Activated T-cell treated with anti-CD3 and anti-CD28 coated beads for 24 hours (primary cell): ENCODE results near the gene RAD9A.

ENCODE experiments used
- DNase-seq: peaks from one replicate; pipeline ENCODE4 v3.0.0-alpha.2; 2020; ENCODE audit warnings: low read depth

The RAD9A gene

DNA sequence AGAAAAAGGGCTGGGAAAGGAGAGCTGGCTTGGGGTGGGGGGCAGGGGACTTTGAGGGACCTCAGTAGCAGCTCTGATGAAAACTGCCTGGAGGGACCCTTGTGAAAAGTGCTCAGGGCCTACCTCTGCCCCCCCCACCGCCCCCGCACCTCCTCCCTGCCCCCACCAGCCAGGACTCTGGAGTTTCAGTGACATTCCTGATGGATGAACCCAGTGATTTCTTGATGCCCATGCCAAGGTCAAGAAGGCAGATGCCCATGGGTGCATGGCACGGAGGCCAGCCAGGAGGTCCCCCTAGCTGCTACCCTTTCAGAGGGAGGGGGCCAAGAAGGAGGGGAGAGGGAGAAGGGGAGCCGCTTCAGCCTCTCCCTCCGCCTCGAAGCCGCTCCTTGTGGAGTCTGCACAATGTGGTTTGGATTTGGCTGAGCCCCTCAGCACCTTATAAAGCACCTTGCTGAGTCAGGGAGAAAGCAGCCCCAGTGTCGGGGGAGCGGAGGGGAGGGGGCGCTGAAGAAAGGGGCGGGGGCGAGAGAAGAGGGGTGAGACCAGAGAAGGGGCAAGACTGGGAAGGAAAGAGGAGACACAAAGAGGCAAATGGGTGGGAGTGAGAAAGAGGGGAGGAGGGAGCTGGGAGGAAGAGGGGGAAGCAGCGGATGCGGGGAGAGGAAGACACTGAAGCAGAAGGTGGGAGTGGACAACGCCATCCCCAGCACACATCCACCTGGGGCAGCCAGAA lies 16.3 kb upstream of the RAD9A start:
- DNase-seq = no peak

DNA sequence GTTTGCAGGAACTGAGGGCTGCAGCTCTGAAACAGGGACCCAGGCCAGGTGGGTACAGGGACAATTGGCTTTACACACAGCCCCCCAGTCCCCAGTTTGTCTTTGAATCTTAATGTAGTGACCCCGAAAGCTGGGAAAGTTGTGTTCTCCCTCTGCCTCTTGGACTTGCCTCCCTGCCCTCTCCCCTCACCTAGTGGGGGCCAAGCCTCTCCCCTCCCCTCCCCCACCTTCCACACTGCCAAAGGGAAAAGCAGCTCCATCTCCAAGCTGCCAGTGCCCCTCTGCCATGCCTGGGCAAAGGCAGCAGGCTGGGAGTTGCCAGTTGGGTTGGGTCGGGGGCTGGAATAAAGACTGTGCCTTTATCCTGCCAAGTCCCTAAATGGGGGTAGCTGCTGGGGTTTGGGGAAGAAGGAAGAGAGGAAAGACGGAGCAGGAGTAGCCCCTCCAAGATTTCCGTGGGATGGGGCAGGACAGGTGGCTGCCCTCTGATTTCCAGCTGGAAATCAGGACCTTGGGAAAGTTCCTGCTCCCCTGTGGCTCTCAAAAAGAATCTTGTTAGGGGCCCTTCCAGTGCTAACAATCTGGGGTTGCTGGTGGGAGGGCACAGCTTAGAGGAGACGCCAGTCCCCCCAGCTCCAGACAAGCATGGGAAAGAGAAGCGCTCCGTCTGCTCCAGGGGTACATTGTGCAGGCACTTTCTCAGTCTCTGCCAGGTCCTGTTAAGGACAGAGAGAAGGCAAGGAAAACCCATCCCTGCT lies 15.5 kb upstream of the RAD9A start:
- no peak for DNase-seq

DNA sequence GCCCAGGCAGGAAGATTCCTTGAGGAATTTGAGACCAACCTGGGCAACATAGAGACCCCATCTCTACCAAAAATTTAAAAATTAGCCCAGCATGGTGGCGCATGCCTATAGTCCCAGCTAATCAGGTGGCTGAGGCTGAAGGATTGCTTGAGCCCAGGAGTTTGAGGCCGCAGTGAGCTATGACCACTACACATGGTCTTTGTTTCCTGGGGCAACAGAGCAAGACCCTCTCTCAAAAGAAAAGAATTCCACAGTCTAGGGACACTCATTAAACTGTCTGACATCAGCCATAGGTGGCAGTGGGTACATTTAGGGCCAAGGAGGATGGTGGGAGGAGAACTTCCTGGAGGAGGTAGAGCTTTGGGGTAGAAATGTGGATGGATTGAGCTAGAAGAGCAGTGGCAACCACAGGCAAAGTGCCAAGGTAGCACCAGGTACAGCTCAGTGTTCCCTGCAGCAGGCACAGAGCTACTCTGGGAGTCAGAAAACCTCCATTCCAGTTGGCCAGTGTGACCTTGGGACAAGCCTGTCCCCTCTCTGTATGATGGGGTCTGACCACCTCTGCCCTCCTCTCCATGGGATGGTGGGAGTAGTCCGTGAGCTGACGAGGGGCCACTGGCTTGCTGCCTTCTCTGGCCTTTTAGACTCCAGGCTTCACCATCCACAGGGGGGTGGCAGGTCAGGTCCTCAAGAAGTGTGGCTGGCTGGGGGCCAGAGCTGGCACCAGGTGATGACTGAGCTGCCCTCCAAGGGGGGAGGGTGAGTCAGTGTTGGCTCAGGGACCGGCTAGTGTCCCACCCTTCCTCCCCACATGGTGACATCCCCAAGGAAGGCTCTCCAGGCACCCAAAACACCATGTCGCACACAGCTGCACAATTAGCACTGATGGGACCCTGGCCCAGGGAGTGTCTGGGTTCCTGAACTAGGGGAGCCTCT lies 14.6 kb upstream of the RAD9A start:
- no peak for DNase-seq

DNA sequence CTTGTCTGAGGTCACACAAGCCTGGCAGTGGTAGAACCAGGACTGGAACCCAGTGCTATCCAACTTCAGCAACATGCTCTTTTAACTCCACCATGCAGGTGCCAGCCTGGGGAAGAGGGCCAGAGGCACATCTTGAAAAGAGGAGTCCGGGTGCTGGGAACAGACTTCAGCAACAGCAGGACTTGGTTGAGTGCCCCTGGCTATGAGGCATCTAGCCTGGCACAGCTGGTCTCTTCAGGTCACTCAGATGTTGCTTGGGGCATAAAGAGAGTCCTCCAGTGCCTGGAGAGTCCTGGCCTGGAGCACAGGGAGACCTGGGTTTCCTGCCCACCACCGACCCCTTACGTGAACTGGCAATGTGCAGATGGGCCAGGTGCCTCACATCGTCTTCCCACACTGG lies 13.2 kb upstream of the RAD9A start:
- no peak for DNase-seq

DNA sequence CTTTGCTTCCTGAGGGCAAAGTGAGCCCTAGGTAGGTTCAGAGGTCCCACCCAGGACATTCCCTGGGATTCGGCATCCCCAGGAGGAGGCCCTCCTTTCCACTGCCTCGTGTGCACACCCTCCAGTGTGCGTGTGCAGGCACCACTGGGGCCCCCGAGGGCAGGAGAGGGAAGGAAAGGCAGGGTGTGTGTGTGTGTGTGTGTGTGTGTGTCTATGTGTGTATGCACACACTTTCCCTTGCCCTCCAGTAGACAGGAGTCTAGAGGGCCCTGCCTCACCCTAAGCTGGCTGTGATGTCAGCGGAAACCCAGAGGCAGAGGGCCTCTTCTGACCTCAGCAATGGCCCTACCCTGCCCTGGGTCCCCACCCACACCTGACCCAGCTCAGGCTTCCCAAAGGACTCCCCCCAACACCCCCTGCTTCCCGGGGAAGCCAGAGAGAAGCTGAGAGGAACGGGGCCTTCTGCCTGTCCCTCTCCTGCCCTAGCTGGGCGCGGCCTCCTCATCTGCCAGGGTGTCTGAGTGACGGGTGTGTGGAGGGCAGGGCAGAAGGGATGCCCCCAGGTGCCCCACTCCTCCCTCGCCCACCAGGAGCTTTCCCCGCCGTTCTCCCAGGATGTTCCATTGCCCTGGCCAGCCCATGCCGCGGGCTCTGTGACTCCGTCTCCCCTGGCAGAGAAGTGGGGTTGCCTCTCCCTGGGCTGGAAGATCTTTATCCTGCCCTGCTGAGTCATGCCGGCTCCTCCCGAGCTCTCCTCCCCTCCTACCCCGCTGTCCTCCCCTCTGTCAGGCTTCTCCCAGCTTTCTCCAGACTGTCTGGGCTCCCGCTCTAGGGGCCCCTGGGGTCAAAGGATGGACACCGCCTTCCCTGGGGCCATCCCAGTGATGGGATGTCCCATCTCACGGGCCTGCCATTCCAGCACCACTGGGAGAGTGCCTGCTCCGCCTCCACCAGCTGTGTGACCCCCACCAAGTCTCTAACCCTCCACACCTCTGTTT lies 12.4 kb upstream of the RAD9A start:
- DNase-seq = no peak

DNA sequence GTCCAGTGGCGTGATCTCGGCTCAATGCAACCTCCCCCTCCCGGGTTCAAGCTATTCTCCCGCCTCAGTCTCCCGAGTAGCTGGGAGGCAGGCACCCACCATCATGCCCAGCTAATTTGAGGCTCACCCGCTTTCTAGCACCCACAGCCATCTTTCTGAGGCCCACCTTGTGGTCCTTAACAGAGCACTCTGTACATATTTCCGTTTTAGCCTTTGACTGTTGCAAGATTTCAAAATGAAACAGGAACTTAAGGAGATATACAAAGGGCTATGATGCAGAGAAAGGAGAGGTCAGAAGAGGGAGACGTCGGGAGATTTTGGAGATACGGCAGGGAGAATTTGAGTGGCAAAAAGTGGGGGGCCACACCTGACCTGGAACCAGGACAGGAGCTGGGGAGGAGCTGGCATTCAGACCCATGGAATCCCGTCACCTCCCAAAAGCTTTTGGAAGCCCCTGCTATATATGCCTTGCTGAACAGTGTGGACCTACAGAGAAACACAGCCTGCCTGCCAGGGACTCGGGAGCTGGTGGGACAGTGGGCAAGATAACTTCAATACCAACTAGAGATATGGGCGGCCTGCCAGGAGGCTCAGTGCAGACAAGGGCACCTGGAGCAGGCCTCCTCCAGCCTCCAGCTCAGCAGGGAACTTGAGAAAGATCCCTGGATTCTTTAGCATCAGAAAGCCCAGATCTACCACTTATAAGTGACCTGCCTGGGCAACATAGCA lies 10.4 kb upstream of the RAD9A start:
- DNase-seq = no peak

DNA sequence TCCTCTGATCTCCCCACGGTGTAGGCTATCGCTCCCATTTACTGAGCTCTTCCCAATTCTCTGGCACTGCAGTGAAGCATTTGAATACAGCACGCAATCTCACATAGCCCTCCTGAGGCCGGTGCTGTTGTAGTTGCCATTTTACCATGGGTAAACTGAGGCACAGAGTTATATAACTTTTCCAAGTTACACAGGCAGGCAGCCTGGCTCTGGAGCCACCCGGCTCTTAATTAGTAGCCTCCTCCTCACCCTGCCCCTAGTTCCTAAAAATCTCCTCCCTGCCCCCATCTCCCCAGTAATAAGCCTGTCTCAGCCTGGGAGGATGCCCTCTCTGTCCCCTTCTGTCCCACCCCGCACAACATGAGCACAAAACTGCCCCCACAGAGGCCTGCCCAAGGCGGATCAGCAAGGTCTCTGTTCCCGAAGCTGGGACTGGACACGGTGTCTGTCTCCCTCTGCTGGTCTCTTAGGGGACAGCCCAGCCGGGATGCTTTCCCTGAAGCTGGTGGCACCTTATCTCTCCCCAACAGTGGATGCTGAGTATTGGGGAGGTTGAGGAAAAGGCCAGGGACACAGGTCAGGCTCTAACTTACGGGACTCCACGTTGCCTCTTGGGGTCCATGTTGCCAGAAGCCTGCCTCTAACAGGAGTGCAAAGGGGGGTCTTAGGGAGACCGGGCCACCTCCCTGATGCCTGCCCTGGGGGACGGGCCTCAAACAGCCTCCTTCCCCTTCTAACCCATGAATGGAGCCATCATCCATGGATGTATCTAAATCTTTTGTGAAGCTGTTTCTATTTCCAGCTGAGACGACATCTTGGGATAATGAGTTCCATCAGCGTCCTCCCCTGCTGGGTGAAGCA lies 9.3 kb upstream of the RAD9A start:
- DNase-seq = peak; percentile 79

DNA sequence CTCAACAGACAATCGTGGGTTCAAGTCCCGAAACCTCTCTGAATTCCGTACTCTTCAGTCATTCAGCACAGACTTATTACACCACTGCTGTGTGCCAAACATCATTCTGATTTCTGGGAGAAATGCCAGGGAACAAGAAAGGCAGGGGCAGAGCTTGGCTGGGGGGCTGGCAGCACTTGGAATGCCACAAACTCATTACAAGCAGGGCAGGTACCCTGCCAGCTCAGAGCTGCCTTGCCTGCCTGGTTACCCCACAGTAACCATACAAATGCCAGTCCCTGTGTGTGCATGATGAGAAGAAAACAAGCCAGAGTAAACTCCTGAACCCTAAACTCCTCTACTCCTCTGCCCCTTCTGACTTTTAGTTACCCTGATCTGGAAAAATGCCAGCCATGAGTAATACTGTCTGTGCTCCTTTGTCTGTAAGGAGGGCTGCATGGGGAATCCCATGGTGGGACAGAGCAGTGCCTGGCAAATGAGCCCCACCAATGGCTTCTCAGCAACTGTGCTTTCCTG lies 6.9 kb upstream of the RAD9A start:
- DNase-seq = no peak

DNA sequence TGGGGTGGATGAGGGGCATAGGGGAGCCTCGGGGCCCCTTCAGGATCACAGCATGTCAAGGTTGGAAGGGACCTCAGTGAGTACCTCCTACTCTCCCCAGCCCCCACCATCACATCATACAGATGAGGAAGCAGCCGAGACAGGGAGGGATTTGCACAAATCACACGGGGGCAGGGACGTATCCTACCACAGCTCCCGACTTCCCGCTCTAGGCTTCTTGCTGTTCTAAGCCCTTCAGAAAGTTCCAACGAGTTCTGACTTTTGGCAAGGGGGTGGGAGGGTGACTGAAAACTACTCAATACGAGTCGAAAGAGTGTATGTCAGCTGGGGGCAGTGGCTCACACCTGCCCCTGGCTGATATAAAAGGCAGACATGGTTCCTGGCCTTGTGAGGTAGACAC lies 4.7 kb upstream of the RAD9A start:
- DNase-seq = no peak

DNA sequence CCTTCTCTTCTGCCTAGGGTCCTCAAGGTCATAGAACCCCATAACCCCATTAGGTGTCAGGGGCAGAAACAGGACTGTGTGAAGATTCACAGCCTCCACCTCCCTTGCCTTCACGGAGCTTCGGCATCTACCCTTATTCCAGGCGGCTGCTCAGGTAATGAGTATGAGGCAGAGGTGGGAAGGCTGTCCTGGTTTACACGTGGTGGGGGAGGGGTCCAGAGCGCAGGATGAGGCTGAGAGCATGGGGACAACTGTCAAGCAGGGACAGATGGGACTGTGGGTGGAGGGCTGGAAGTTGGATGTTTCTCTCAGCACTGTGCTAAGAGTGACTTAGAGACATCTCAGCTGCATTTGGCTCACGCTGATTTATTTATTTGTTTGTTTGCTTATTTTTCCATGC lies 4.3 kb upstream of the RAD9A start:
- no peak for DNase-seq

DNA sequence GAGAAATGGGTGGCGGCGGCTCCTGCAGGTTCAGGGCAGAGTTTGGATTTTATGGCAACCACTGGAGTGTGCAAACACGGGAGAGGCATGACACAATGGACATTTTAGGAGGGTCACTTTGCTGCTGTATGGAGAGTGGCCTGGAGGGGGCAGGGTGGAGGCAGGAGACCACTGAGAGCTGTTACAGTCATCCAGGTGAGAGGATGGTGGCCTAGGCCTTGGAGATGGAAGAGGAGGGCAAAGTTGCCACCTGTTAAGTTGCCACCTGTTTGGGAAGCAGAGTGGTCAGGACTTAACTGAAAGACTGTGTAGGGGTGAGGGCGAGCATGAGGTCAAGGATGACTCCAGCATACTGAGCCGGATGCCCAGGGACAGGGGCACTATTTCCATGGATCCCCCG lies 2.3 kb upstream of the RAD9A start:
- DNase-seq = no peak

DNA sequence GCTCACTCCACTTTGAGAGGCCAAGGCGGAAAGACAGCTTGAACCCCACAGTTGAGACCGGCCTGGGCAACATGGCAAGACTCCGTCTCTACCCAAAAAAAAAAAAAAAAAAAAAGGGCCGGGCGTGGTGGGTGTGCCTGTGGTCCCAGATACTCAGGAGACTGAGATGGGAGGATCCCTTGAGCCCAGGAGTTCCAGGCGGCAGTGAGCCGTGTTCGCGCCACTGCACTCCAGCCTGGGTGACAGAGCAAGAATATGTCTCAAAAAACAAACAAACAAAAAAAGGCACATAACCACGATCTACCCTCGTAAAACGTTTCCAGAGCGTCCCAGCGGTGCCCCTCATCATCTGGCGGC lies 861 bp upstream of the RAD9A start:
- DNase-seq = no peak

DNA sequence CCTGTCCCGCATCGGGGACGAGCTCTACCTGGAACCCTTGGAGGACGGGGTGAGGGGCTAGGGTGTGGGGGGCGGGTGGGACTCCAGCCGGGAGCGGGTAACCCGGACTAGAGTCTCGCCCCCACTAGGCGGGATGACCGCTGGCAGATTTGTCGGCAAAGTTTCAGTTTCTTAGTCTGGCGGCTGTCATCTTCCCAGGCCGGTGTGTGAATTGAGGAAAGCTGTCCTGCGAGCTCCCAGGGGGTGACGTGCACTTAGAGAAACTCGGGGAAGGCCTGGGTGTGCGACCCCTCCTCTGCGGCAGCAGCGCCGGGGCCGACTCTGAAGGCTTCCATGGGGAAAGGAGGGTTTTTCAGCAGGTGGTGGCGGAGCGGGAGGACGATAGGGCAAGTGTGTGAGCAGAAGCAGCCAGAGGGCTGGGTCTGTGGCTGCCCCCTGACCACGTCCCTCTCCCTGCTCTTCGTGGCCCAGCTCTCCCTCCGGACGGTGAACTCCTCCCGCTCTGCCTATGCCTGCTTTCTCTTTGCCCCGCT lies 463 bp downstream of the RAD9A start:
- DNase-seq = no peak

DNA sequence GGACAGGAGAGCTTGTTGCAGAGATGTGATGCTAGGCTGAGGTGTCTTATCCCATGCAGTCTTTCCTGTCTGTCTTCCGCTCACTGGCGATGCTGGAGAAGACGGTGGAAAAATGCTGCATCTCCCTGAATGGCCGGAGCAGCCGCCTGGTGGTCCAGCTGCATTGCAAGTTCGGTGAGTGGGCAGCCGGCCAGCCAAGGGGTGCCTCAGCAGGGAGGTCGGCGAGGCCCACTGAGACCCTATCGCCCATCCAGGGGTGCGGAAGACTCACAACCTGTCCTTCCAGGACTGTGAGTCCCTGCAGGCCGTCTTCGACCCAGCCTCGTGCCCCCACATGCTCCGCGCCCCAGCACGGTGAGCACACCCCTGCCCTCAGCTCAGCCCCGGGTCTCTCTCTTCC lies 1.7 kb downstream of the RAD9A start:
- no peak for DNase-seq

DNA sequence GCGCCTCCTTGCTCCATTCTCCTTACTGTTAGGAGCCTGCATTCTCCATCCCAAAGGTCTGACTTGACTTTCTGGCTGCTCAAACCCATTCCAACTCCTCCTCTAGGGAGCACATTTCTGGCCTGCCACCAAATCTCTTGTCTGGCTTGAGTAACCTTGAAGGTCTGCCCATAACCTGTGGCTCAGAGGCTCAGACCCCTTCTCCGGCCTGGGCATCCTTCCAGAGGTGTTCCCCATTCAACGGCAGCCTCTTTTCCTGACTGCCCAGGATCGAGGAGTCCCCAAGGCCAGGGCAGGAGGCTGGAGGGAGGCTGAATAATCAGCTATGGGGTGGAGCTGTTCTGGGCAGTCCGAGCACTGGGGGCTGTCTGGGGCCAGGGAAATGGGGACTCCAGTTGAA lies 2.2 kb downstream of the RAD9A start:
- DNase-seq = no peak

DNA sequence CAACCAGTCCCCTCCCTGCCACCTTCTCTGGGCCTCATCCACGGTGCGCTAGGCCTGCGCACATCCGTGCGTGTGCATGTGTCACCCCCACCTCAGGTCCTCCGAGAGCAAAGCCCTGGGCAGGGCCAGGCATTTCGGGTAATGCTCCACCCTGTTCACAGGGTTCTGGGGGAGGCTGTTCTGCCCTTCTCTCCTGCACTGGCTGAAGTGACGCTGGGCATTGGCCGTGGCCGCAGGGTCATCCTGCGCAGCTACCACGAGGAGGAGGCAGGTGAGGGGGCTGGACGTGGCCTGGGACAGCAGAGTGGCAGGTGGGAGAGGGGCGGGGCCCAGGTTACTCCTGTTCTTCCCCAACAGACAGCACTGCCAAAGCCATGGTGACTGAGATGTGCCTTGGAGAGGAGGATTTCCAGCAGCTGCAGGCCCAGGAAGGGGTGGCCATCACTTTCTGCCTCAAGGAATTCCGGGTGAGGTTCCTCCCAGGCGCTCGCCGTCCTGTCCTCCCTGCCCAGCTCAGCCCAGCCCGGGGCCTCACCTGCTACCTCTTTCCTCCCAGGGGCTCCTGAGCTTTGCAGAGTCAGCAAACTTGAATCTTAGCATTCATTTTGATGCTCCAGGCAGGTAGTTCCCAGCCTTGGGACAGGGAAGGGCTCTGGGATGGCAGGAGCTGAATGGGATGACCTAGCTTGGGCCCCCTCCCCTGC lies 3.9 kb downstream of the RAD9A start:
- no peak for DNase-seq

DNA sequence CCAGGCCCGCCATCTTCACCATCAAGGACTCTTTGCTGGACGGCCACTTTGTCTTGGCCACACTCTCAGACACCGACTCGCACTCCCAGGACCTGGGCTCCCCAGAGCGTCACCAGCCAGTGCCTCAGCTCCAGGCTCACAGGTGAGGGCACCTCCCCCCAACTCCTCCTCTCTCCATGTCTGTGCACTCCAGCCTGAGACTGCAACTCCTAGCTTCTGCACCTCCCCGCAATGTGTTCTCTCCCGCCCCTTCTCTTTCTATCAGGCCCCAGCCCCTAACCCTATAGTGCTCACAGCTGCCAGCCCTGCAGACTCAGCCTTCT lies 4.4 kb downstream of the RAD9A start:
- no peak for DNase-seq

DNA sequence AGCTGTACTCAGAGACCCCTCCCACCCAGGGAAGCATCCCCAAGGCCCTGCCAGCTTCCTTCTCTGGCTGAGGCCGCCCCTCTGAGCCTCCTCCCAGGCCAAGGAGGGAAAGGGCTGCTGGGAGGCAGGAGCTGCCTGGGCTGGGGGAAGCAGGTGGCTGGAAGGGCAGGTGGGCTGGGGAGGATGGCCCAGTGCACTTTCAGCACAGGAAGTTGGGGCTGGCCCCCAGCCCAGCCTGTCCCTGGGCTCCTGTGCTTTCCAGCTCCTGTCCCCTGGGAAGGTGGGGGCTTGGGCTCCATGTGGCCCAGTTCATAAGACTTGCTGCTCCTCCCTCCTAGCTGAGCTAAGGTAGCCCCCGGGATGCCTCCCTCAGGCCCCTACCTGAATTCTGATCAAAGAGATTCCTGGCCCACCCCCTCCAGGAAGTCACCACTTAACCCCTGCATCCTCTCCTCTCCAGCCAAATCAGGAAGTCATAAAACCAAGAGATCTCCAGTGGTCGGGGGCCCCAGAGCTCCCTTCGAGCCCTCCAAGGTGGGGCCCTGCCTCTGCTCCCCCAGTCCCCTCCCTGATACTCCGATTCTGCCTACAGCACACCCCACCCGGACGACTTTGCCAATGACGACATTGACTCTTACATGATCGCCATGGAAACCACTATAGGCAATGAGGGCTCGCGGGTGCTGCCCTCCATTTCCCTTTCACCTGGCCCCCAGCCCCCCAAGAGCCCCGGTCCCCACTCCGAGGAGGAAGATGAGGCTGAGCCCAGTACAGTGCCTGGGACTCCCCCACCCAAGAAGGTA lies 5.0 kb downstream of the RAD9A start:
- no peak for DNase-seq
